HepG2 (cell line): Measurements from ENCODE around the gene SNX30. TPM values are rescaled to one million over a fixed set of nuclear protein-coding genes. Genes with fewer than 3 reads are reported as not detected.

Experiments
- ATAC-seq: fragments of 200-7000 bp; cut with Tn5 transposase; 3 replicates; pipeline ENCODE4 v1.9.1; 2020; ENCODE audit warnings: mild to moderate bottlenecking, moderate library complexity
- BruUV-seq: library from RNA; stranded (reverse); fragments of 400-500 nt; replicated peaks from 2 replicates; lab custom pipeline; 2021; lab: Mats Ljungman, UMichigan
- CTCF ChIA-PET: fragments of 300-600 bp; formaldehyde crosslinking; extraction: SDS; loops from one replicate; lab custom pipeline; 2021; ENCODE audit warnings: low total read pairs, inconsistent platforms, low intra/inter-chr PET ratio; lab: Yijun Ruan, JAX
- POLR2A ChIA-PET: fragments of 350-600 bp; sonication (Branson Sonifier 250); formaldehyde crosslinking; loops from one replicate; lab custom pipeline; 2020; ENCODE audit warnings: antibody characterized with exemption, inconsistent platforms; lab: Yijun Ruan, JAX
- DNase-seq: peaks from one replicate; pipeline ENCODE4 v3.0.0-alpha.2; 2015; ENCODE audit warnings: low spot score
- FAIRE-seq: peaks from 3 replicates; lab custom pipeline; 2011; peaks lifted over from hg19 to GRCh38; lab: Jason Lieb, UNC
- H2AFZ ChIP-seq: one replicate; pipeline ENCODE4 v1.6.1; 2011; ENCODE audit warnings: low read length, inconsistent platforms
- H3K27ac ChIP-seq: fragments of 300-600 bp; 3 replicates; pipeline ENCODE4 v1.8.0; 2011; ENCODE audit warnings: mixed run types, mild to moderate bottlenecking, mixed read lengths, low read length, inconsistent platforms; ENCODE audit not compliant: insufficient read depth; ENCODE audit errors: extremely low read length
- H3K27me3 ChIP-seq, 2 experiments: fragments of 200-600 bp in 1 of 2; 2 replicates in 1 of 2; 3 replicates in 1 of 2; pipeline versions ENCODE4 v1.6.0 to v1.8.0; 2011; ENCODE audit warnings: low read length in 2 of 2, mild to moderate bottlenecking in 2 of 2, moderate library complexity in 2 of 2, inconsistent platforms in 1 of 2; ENCODE audit not compliant: insufficient read depth in 2 of 2, control insufficient read depth in 1 of 2
- H3K36me3 ChIP-seq, 2 experiments: fragments of 200-600 bp in 1 of 2; replicated peaks in 1 of 2; 2 replicates in 1 of 2; 3 replicates in 1 of 2; pipeline versions ENCODE4 v1.5.1 to v1.8.0; 2011; ENCODE audit warnings: low read length in 2 of 2, inconsistent platforms in 1 of 2; ENCODE audit not compliant: insufficient read depth in 2 of 2, control insufficient read depth in 1 of 2
- H3K4me1 ChIP-seq: 2 replicates; pipeline ENCODE4 v1.5.1; 2012; ENCODE audit warnings: low read length, inconsistent platforms; ENCODE audit not compliant: insufficient read depth
- H3K4me2 ChIP-seq: 2 replicates; pipeline ENCODE4 v1.6.0; 2011; ENCODE audit warnings: low read depth, low read length, inconsistent platforms
- H3K4me3 ChIP-seq, 3 experiments: fragments of 200-600 bp in 1 of 3; sonication (generic), shearing (Covaris generic) in 1 of 3; replicated peaks in 1 of 3; 2 replicates each; pipeline ENCODE4 v1.5.1; 2011 to 2016; ENCODE audit warnings: low read length in 3 of 3, inconsistent platforms in 2 of 3, low read depth in 2 of 3, mild to moderate bottlenecking in 2 of 3, control low read depth in 1 of 3, mixed read lengths in 1 of 3; ENCODE audit not compliant: insufficient read depth in 1 of 3
- H3K79me2 ChIP-seq: one replicate; pipeline ENCODE4 v1.6.1; 2011; ENCODE audit warnings: low read length, inconsistent platforms; ENCODE audit not compliant: insufficient read depth
- H3K9ac ChIP-seq: 2 replicates; pipeline ENCODE4 v1.6.0; 2011; ENCODE audit warnings: mild to moderate bottlenecking, low read depth, low read length, inconsistent platforms; ENCODE audit not compliant: insufficient read depth
- H3K9me3 ChIP-seq: 2 replicates; pipeline ENCODE4 v1.5.1; 2012; ENCODE audit warnings: mild to moderate bottlenecking, low read length
- H4K20me1 ChIP-seq: 2 replicates; pipeline ENCODE4 v1.6.0; 2011; ENCODE audit warnings: inconsistent platforms, mild to moderate bottlenecking, low read length, moderate library complexity; ENCODE audit not compliant: insufficient read depth
- HHEX ChIP-seq: IDR thresholded peaks from 2 replicates; pipeline ENCODE4 v1.6.1; 2016; ENCODE audit warnings: control low read depth
- MED1 ChIP-seq: sonication (generic); formaldehyde crosslinking; IDR thresholded peaks from 2 replicates; pipeline ENCODE4 v1.4.0; 2020; ENCODE audit warnings: missing genetic modification reagents
- MXD4 ChIP-seq: IDR thresholded peaks from 2 replicates; pipeline ENCODE4 v1.6.1; 2016; ENCODE audit warnings: mild to moderate bottlenecking, missing biosample characterization, missing genetic modification reagents
- ZBTB21 ChIP-seq: sonication (generic); formaldehyde crosslinking; IDR thresholded peaks from 2 replicates; pipeline ENCODE4 v1.4.0; 2020; ENCODE audit warnings: missing genetic modification reagents
- ZBTB42 ChIP-seq: sonication (generic); formaldehyde crosslinking; IDR thresholded peaks from 2 replicates; pipeline ENCODE4 v1.5.0; 2020; ENCODE audit warnings: mild to moderate bottlenecking, missing genetic modification reagents
- ZNF234 ChIP-seq: sonication (generic); formaldehyde crosslinking; conservative IDR thresholded peaks from 2 replicates; pipeline ENCODE4 v1.5.1; 2020; ENCODE audit warnings: mild to moderate bottlenecking, missing genetic modification reagents
- ZNF362 ChIP-seq: sonication (generic); formaldehyde crosslinking; IDR thresholded peaks from 2 replicates; pipeline ENCODE4 v1.4.0; 2020; ENCODE audit warnings: missing genetic modification reagents, mild to moderate bottlenecking, borderline replicate concordance
- ZNF576 ChIP-seq: sonication (generic); formaldehyde crosslinking; IDR thresholded peaks from 2 replicates; pipeline ENCODE4 v1.4.0; 2020; ENCODE audit warnings: mild to moderate bottlenecking, missing genetic modification reagents
- WGBS: methylation state at CpG from one replicate; pipeline ENCODE4 v1.1.6; 2017; ENCODE audit warnings: low lambda C conversion rate; 5-methylcytosine and 5-hydroxymethylcytosine counted together
- in situ Hi-C: cut with HindIII; loops from 2 replicates; pipeline ENCODE4 v1.10.0; 2017; ENCODE audit warnings: low pct_unique_long_range_greater_than_20kb; ENCODE audit not compliant: extremely low pct_ligation_motif_present
- intact Hi-C: fragments of 100-400 bp; cut with micrococcal nuclease; formaldehyde crosslinking; loops from one replicate; pipeline ENCODE4 v1.10.0; 2022; ENCODE audit not compliant: unreplicated experiment
- polyA plus RNA-seq, 8 experiments: library from polyadenylated mRNA; depleted of rRNA in 3 of 8; stranded (reverse) in 7 of 8; unstranded in 1 of 8; fragments of >200 nt; fragmentation: Illumina TruSeq in 4 of 8; extraction: Trizol in 4 of 8; gene quantifications; 2 replicates each; pipeline versions ENCODE4 v1.2.1 to v1.2.3, GENCODE V29; 2011 to 2016; ENCODE audit warnings: low read depth in 4 of 8, missing spikeins in 1 of 8, mixed read lengths in 1 of 8; ENCODE audit not compliant: insufficient read depth in 1 of 8
- total RNA-seq, 5 experiments: library from RNA; depleted of rRNA; stranded (reverse); fragments of >200 nt; fragmentation: Illumina TruSeq; extraction: Trizol; gene quantifications; 2 replicates each; pipeline ENCODE4 v1.2.3, GENCODE V29; 2016; ENCODE audit warnings: low read depth in 1 of 5

Gene SNX30
- total and polyA plus RNA-seq, 2 of the 13 experiments (the other 11 are each of a cell fraction or from before 2014, with no cell fraction given): 4.4 to 12.4 TPM

- DNase-seq (no peak), FAIRE-seq (no peak), ATAC-seq (no peak)
- 83% methylated on average over 12 of the region's 13 CpGs for WGBS
- no peak for TF ChIP-seq ZNF234
- no peak for TF ChIP-seq HHEX (CRISPR knock-in tag)
- TF ChIP-seq ZBTB42 (CRISPR knock-in tag): no peak
- TF ChIP-seq MED1 (CRISPR knock-in tag): no peak
- Histone ChIP-seq H2AFZ (no peak overlapping the region), H3K4me1 (no peaks in the 10 kb centered on the region), H3K27me3 (no peaks in the 10 kb centered on the region), H3K4me2 (no peak overlapping the region), H4K20me1 (no peaks in the 10 kb centered on the region), H3K36me3 (peaks cover 1 to 15% of the 10 kb centered on the region in 2 experiments; a peak in 4 of 5 replicates), H3K79me2 (no peaks in the 10 kb centered on the region), H3K27ac (no peak overlapping the region), H3K9me3 (no peaks in the 10 kb centered on the region), H3K9ac (no peak overlapping the region), H3K4me3 (no peak overlapping the region)
- no TSS peak for BruUV-seq
- intact Hi-C loops: no loop called here
- in situ Hi-C loops: no loop called here
- ChIA-PET POLR2A (no interaction called here), CTCF (no interaction called here)
These were observed 103.5 kb downstream of the SNX30 start for GRCh38 chr9:112853882-112854585.

GRCh38 chr9:112854657-112855056 lies 104.1 kb downstream of the SNX30 start:
- no peak overlapping the region for H3K4me2 ChIP-seq
- 90% methylated on average over 10 of the region's 10 CpGs for WGBS
- no TSS peak for BruUV-seq
- H3K4me1 ChIP-seq: no peaks in the 10 kb centered on the region
- no peak for ATAC-seq
- ChIA-PET POLR2A (no interaction called here), CTCF (no interaction called here)
- H3K9ac ChIP-seq: no peak overlapping the region
- H3K27ac ChIP-seq: no peak overlapping the region
- H3K36me3 ChIP-seq: peaks cover 1 to 15% of the 10 kb centered on the region in 2 experiments; a peak in 4 of 5 replicates
- no peaks in the 10 kb centered on the region for H3K27me3 ChIP-seq
- H3K4me3 ChIP-seq: no peak overlapping the region
- TF ChIP-seq MXD4 (CRISPR knock-in tag): no peak
- TF ChIP-seq ZBTB21: no peak
- TF ChIP-seq ZNF362 (CRISPR knock-in tag): no peak
- no peak for TF ChIP-seq ZBTB42 (CRISPR knock-in tag)
- TF ChIP-seq ZNF576 (CRISPR knock-in tag): no peak
- H2AFZ ChIP-seq: no peak overlapping the region
- no peaks in the 10 kb centered on the region for H3K79me2 ChIP-seq
- intact Hi-C loops (no loop called here), in situ Hi-C loops (no loop called here)
- H3K9me3 ChIP-seq: no peaks in the 10 kb centered on the region
- DNase-seq: no peak
- H4K20me1 ChIP-seq: no peaks in the 10 kb centered on the region
- FAIRE-seq: no peak
